Kidney glomerular epithelial cell (primary cell): ENCODE measurements around the gene VWC2L.

Experiments
- DNase-seq: peaks from one replicate; lab custom pipeline; 2025; lab: John Stamatoyannopoulos, UW

The VWC2L gene

GRCh38 chr2:214469728-214470127, 58.9 kb downstream of the VWC2L start:
- DNase-seq, result no peak

- no peak for DNase-seq
These were observed 60.5 kb downstream of the VWC2L start for GRCh38 chr2:214471382-214471781.

GRCh38 chr2:214471990-214472389, 61.1 kb downstream of the VWC2L start:
- no peak for DNase-seq

GRCh38 chr2:214477305-214477704, 66.5 kb downstream of the VWC2L start:
- DNase-seq, result no peak

- DNase-seq, result no peak
These were observed 70.3 kb downstream of the VWC2L start for GRCh38 chr2:214481204-214481603.

GRCh38 chr2:214482728-214483127, 71.9 kb downstream of the VWC2L start:
- no peak for DNase-seq

- DNase-seq, result no peak
These were observed 73.4 kb downstream of the VWC2L start for GRCh38 chr2:214484239-214484638.

- no peak for DNase-seq
These were observed 73.8 kb downstream of the VWC2L start for GRCh38 chr2:214484701-214485100.

- no peak for DNase-seq
These were observed 78.3 kb downstream of the VWC2L start for GRCh38 chr2:214489181-214489580.

GRCh38 chr2:214489702-214490101, 78.8 kb downstream of the VWC2L start:
- DNase-seq, result no peak

GRCh38 chr2:214492152-214492551, 81.3 kb downstream of the VWC2L start:
- DNase-seq, result no peak

GRCh38 chr2:214492608-214493007, 81.8 kb downstream of the VWC2L start:
- no peak for DNase-seq

GRCh38 chr2:214497489-214497888, 86.6 kb downstream of the VWC2L start:
- no peak for DNase-seq

- DNase-seq, result no peak
These were observed 92.7 kb downstream of the VWC2L start for GRCh38 chr2:214503568-214503967.

GRCh38 chr2:214504599-214505376, 93.9 kb downstream of the VWC2L start:
- DNase-seq, result no peak

GRCh38 chr2:214507032-214507431, 96.2 kb downstream of the VWC2L start:
- no peak for DNase-seq

GRCh38 chr2:214514704-214515103, 103.8 kb downstream of the VWC2L start:
- DNase-seq, result no peak

GRCh38 chr2:214515111-214515510, 104.3 kb downstream of the VWC2L start:
- DNase-seq, result no peak

- DNase-seq, result no peak
These were observed 108.5 kb downstream of the VWC2L start for GRCh38 chr2:214519258-214519818.

- DNase-seq, result no peak
These were observed 118.2 kb downstream of the VWC2L start for GRCh38 chr2:214529021-214529420.

- no peak for DNase-seq
These were observed 118.7 kb downstream of the VWC2L start for GRCh38 chr2:214529514-214529913.

- DNase-seq, result no peak
These were observed 122.7 kb downstream of the VWC2L start for GRCh38 chr2:214533541-214533940.

- DNase-seq, result no peak
These were observed 125.8 kb downstream of the VWC2L start for GRCh38 chr2:214536625-214537024.

GRCh38 chr2:214537929-214538328, 127.1 kb downstream of the VWC2L start:
- no peak for DNase-seq
